Measurements from ENCODE around the gene ZNF616. TPM values are rescaled to one million over a fixed set of nuclear protein-coding genes. Genes with fewer than 3 reads are reported as not detected.
"Not testable (repeated sequence)": the region's sequence is repeated elsewhere in the genome, so short reads cannot be mapped to it uniquely, and the experiment has no call there.

Gene ZNF616
- total RNA-seq, 6 experiments from 2014 or later: 1.9 to 6.2 (median 4.2) TPM

DNA sequence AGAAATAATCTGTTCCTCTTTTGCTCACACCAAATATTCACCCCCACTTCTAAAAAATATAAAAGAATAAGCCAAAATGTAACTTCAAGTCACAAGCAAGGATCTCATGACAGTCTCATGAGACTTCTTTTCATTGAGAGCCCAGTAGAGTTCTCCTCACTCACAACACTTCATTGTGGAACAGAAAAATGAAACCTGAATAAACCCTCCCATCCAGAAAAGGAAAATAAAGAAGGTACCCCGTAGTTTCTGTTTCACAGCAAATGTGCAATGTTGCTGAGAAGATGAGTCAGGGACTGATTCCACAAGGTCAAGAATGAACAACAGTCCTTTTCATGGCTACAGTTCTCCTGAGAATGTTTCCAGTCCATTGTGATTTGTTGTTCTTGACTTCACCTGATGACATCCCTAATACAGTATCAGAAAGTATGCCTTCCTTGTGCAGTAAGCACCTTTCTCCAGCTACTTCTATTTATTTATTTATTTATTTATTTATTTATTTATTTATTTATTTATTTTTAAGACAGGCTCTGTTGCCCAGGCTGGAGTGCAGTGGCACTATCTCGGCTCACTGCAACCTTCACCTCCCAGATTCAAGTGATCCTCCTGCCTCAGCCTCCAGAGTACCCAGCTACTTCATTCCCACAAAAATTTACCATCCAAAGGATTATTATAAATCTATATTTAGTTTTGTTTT, 37.7 kb downstream of the ZNF616 start:
- H3K4me3 ChIP-seq: no peak overlapping the region
- H3K27ac ChIP-seq: no peak overlapping the region
- no peaks in the 10 kb centered on the region for H3K36me3 ChIP-seq
- H3K4me1 ChIP-seq: no peaks in the 10 kb centered on the region
- DNase-seq (no peak), ATAC-seq (no peak)
- TF ChIP-seq POLR2A (IDR thresholded peaks at IDR 0.05): no peak
- TF ChIP-seq, protein P1, sequence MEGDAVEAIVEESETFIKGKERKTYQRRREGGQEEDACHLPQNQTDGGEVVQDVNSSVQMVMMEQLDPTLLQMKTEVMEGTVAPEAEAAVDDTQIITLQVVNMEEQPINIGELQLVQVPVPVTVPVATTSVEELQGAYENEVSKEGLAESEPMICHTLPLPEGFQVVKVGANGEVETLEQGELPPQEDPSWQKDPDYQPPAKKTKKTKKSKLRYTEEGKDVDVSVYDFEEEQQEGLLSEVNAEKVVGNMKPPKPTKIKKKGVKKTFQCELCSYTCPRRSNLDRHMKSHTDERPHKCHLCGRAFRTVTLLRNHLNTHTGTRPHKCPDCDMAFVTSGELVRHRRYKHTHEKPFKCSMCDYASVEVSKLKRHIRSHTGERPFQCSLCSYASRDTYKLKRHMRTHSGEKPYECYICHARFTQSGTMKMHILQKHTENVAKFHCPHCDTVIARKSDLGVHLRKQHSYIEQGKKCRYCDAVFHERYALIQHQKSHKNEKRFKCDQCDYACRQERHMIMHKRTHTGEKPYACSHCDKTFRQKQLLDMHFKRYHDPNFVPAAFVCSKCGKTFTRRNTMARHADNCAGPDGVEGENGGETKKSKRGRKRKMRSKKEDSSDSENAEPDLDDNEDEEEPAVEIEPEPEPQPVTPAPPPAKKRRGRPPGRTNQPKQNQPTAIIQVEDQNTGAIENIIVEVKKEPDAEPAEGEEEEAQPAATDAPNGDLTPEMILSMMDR (IDR thresholded peaks at IDR 0.05): no peak
- WGBS (ENCODE audit: insufficient coverage, low coverage, low lambda C conversion rate, missing lambda C conversion rate): 56% methylated on average over 2 of the region's 2 CpGs
- H3K9me3 ChIP-seq: peaks cover 0 to 14% (median 9%) of the 10 kb centered on the region in 4 donors
- no peaks in the 10 kb centered on the region for H3K27me3 ChIP-seq
- intact Hi-C loops (cut with DNase I): no loop called here

DNA sequence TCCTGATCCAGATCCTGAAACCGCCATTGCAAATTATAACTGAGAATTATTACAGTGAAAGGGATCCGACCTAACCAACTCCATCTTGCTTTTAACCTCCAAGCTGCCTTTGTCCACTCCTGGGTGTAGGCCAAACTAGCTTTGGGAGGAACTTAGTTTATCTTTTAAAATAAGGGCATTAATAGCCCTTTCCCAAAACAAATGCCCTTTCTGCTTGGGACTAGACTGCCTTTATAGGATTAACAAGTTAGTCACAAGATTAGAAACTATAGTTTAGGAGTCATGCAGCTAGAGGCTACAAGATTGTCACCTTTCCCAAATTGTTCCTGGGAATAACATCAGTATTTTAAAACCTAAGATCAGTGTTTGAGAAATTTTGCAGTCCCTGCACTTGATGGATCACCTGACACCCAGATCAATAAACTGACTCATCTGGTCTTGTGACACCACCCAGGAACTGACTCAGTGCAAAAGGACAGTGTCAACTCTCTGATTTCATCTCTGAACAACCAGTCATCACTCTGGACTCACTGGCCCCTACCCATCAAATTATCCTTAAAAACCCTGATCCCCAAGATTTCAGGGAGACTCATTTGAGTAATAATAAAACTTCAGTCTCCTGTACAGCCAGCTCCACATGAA, 40.1 kb downstream of the ZNF616 start:
- ATAC-seq (no peak), DNase-seq (no peak)
- no peaks in the 10 kb centered on the region for H3K27me3 ChIP-seq
- no peak overlapping the region for H3K27ac ChIP-seq
- H3K4me3 ChIP-seq: no peak overlapping the region
- no peaks in the 10 kb centered on the region for H3K4me1 ChIP-seq
- H3K36me3 ChIP-seq: no peaks in the 10 kb centered on the region
- intact Hi-C loops (cut with DNase I): no loop called here
- H3K9me3 ChIP-seq: peaks cover 0 to 19% (median 5%) of the 10 kb centered on the region in 4 donors
- WGBS (ENCODE audit: insufficient coverage, low coverage, low lambda C conversion rate, missing lambda C conversion rate): 87% methylated on average over 2 of the region's 2 CpGs
- TF ChIP-seq, protein P1 (IDR thresholded peaks at IDR 0.05): no peak
- TF ChIP-seq POLR2A (IDR thresholded peaks at IDR 0.05): no peak

DNA sequence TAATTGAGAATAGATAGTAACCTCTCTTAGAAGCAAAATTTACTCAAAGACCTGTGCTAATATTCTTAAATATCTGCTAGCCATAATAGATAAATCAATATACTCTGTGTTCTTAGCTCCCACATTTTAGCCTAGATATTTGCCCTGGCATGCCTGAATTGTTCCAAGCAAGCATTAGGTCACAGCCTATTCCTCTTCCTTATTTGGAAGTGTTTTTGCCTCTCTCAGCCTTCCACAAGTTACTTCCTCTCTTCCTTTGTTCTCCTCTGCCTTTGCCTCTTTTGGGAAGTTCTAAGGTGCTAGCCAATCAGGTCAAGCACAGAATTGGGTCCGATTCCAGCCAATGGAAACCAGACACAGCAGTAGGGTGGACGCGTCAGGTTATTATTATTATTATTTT, 43.3 kb downstream of the ZNF616 start:
- Histone ChIP-seq H3K9me3 (peaks cover 0 to 19% (median 4%) of the 10 kb centered on the region in 4 donors), H3K4me1 (peaks cover 0 to 12% (median 0%) of the 10 kb centered on the region in 4 donors)
- ATAC-seq; DNase-seq; intact Hi-C loops (cut with DNase I); H3K4me3 ChIP-seq; H3K36me3 ChIP-seq; H3K27me3 ChIP-seq; H3K27ac ChIP-seq: not testable (repeated sequence)
- WGBS (ENCODE audit: insufficient coverage, low coverage, low lambda C conversion rate, missing lambda C conversion rate): 76% methylated on average over 3 of the region's 3 CpGs

DNA sequence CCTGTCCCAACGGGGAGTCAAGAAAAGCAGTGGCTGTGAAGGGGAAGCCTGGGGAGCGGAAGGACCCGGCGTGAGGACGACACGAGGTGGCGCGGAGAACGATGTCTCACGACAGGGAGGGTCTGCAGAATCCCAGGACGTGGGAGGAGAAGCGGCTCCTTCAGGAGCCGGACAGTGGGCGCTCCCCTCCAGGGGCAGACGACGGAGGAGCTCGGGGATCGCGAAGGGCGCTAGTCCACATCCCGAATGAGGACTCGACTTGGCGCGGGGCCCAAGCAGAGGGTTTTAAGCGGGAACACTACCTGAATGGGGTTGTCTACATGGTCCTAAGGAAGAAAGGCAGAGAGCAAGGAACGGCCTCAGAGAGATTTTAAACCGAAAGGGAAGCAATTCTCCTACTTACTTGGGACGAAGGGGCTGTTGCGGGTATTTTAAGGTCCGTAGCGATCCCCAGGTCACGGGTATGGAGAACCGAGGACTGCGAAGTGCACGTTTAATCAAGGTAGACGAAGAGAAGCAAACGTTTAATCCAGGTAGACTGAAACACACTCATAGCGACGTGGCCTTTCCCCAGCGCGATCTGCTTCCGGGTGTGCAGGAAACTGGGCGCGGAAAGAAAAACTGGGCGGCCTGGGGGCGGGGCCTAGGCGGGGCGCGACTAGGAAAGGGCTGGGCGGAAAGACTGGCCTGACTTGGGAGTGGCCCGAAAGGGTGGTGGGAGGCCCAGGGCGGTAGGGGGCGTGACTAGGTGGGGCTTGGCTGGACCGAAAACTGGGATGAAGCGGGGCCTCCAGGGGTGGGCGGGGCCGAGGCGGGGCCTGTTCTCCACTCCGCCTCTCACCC, 44.3 kb downstream of the ZNF616 start, which contains the start of gene ZNF841:
Gene ZNF841, minus strand, starts transcription at position 594 of the 843 bp plus-strand sequence. CDS start 10,964 bp downstream, outside the sequence.
- peak within 1 kb of the TSS; percentile 68 to 76 (median 72) for H3K4me3 ChIP-seq
- no peaks in the 10 kb centered on the region for H3K27me3 ChIP-seq
- under 1% methylated on average over 39 of the region's 59 CpGs for WGBS (ENCODE audit: insufficient coverage, low coverage, low lambda C conversion rate, missing lambda C conversion rate)
- TF ChIP-seq, protein P1 (IDR thresholded peaks at IDR 0.05): peak in 2 of 4 donors; percentile 6 to 11
- no peak for TF ChIP-seq POLR2A (IDR thresholded peaks at IDR 0.05)
- H3K4me1 ChIP-seq: peaks cover 0 to 12% (median 0%) of the 10 kb centered on the region in 4 donors
- H3K36me3 ChIP-seq: peaks cover 0 to 2% (median 0%) of the 10 kb centered on the region in 4 donors
- peak; percentile 99 to 100 (median 100) for ATAC-seq
- intact Hi-C loops (cut with DNase I): no loop called here
- H3K9me3 ChIP-seq: peaks cover 0 to 19% (median 4%) of the 10 kb centered on the region in 4 donors
- H3K27ac ChIP-seq: peak within 1 kb of the TSS in 2 of 3 donors; percentile 2 to 8
- peak; percentile 91 to 93 (median 92) for DNase-seq
